Lower leg skin (tissue), 4 donors: ENCODE results near the gene RTBDN. TPM values are rescaled to one million over a fixed set of nuclear protein-coding genes. Genes with fewer than 3 reads are reported as not detected.

Source experiments
- DNase-seq, 2 donors: peaks; one replicate each; pipeline ENCODE4 v3.0.0-alpha.2; 2019; ENCODE audit warnings: low spot score in 2 of 2
- H3K4me3 ChIP-seq: fragments of 200-600 bp; sonication (generic); 2 replicates; pipeline ENCODE4 v1.5.1; 2017; ENCODE audit warnings: mild to moderate bottlenecking, low read depth; ENCODE audit not compliant: poor library complexity, severe bottlenecking
- CTCF ChIP-seq, 3 donors: fragments of 450-650 bp; IDR thresholded peaks; one replicate each; pipeline ENCODE4 v1.5.1; 2016; ENCODE audit warnings: antibody characterized with exemption in 3 of 3, mild to moderate bottlenecking in 3 of 3, moderate library complexity in 2 of 3
- POLR2A ChIP-seq, 2 donors: fragments of 450-650 bp; IDR thresholded peaks; one replicate each; pipeline ENCODE4 v1.6.1; 2016 to 2017; ENCODE audit warnings: antibody characterized with exemption in 2 of 2, mild to moderate bottlenecking in 1 of 2, moderate library complexity in 1 of 2
- WGBS, 2 donors: methylation state at CpG; one replicate each; pipeline ENCODE4 v1.1.5; 2018; 5-methylcytosine and 5-hydroxymethylcytosine counted together
- intact Hi-C: fragments of 100-400 bp; cut with DNase I; formaldehyde crosslinking; loops from one replicate; pipeline ENCODE4 v1.15.0; 2023; ENCODE audit warnings: low total_unique reads
- total RNA-seq, 4 donors: library from RNA; depleted of rRNA; stranded (reverse); fragments of >200 nt; gene quantifications; one replicate each; pipeline ENCODE4 v1.1.0, GENCODE V29; 2016

Gene RTBDN
- total RNA-seq, 4 donors from 2014 or later, result not detected

GRCh38 chr19:12791345-12792050 lies 42.9 kb downstream of the RTBDN start, which contains the start of gene JUNB:
Gene JUNB, plus strand, starts transcription at chr19:12791486. Its CDS starts 286 bp downstream, at chr19:12791772.
- DNase-seq, result peak; percentile 95 to 100
- TF ChIP-seq POLR2A (IDR thresholded peaks at IDR 0.05) (peak in 1 of 2 donors; percentile 100), CTCF (IDR thresholded peaks at IDR 0.05) (no peak)
- 0 to 1% methylated on average over 37 to 54 of the region's 73 CpGs for WGBS, 2 donors
- peak within 1 kb of the TSS; percentile 85 for H3K4me3 ChIP-seq
- intact Hi-C loops, result no loop called here

GRCh38 chr19:12790628-12791344 lies 43.6 kb downstream of the RTBDN start:
- TF ChIP-seq CTCF (IDR thresholded peaks at IDR 0.05), result no peak
- no peak for TF ChIP-seq POLR2A (IDR thresholded peaks at IDR 0.05)
- peak in 1 of 2 donors; percentile 38 for DNase-seq
- intact Hi-C loops, result no loop called here
- H3K4me3 ChIP-seq, result peak overlapping the region; percentile 27
- WGBS, 2 donors, result 1% methylated on average over 15 to 17 of the region's 22 CpGs

GRCh38 chr19:12789904-12790619 lies 44.3 kb downstream of the RTBDN start:
- intact Hi-C loops, result no loop called here
- WGBS, 2 donors, result 0 to 2% methylated on average over 11 to 44 of the region's 56 CpGs
- peak in 1 of 2 donors; percentile 70 for TF ChIP-seq POLR2A (IDR thresholded peaks at IDR 0.05)
- peak in 1 of 3 donors; percentile 11 for TF ChIP-seq CTCF (IDR thresholded peaks at IDR 0.05)
- DNase-seq, result peak; percentile 94 to 99
- peak overlapping the region; percentile 27 for H3K4me3 ChIP-seq

- intact Hi-C loops, result no loop called here
- peak overlapping the region; percentile 28 for H3K4me3 ChIP-seq
- peak in 1 of 2 donors; percentile 49 for DNase-seq
- TF ChIP-seq CTCF (IDR thresholded peaks at IDR 0.05) (no peak), POLR2A (IDR thresholded peaks at IDR 0.05) (no peak)
- 0 to 1% methylated on average over 11 to 26 of the region's 46 CpGs for WGBS, 2 donors
Measured at GRCh38 chr19:12789098-12789903, 45.1 kb downstream of the RTBDN start.

- peak; percentile 72 to 94 for DNase-seq
- 3% methylated on average over 7 to 9 of the region's 12 CpGs for WGBS, 2 donors
- no peak overlapping the region for H3K4me3 ChIP-seq
- TF ChIP-seq CTCF (IDR thresholded peaks at IDR 0.05), result no peak
- no peak for TF ChIP-seq POLR2A (IDR thresholded peaks at IDR 0.05)
- intact Hi-C loops, result no loop called here
Measured at GRCh38 chr19:12788682-12789097, 45.7 kb downstream of the RTBDN start.
